Measurements from ENCODE around the gene HECW1.

Gene HECW1

DNA sequence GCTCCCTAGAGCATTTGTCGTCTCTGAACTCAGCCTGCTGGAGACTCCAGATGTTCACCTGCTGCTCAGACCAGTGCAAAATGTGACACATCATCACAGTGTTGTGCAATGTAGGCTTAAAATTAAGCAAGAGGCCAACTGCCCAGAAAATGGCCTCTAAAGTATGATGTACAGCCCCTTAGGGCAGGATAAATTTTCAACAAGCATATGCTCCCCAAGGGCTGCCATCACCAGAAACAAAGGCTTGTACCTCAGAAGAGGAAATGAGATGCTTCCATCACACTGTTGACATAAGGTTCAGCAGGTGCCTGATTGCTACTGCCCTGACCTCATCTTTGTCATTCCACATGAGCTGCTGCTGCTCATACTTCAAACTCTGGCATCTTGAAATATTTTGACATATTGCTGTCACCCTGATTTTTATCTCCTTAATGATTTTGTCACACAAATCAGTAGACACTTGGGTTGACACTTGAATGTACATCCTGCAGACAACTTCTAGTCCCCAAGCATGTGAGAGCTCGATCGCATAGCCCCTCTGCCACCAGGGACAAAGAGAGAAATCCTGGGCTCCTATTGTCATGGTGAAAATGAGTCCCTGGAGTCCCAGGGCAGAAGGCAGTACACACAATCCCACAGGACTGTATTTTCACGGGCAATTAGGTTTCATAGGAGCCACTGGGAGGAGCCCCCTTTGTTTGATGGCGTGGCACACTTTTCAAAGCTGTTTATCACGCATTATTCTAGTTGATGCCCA lies 250.8 kb downstream of the HECW1 start:
- no peak for DNase-seq (ENCODE audit: low read depth in 2 of 2)

GRCh38 chr7:43364391-43364790 lies 251.9 kb downstream of the HECW1 start:
- no peak for DNase-seq (ENCODE audit: low read depth in 2 of 2)

DNA sequence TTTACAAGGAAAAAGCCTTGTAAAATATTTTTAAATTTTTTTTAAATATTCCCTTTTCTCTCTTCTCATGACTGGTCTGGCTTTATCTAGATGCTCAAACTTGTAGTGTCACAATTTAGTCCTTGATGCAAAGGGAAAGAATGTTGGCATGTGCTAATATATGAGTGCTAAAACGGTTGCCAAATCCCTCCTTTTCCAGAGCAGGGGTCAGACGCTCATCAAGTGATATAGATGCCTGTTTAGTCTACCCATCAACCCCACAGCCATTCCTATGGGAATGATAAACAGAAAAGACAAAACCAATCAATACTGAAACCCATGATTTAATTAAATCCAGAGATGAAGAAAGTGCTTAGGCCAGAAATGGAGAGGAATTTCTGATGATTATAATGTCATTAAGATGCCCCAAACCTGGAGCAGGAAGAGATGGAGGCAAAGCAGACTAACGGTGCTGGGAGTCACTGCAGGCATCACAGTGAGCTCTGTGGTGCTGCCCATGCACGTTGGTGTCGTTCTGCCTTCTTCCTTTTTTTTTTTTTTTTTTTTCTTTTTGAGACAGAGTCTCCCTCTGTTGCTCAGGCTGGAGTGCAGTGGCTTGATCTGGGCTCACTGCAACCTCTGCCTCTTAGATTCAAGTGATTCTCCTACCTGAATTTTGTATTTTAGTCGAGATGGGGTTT lies 260.4 kb downstream of the HECW1 start:
- peak; percentile 19 to 28 for DNase-seq (ENCODE audit: low read depth in 2 of 2)

GRCh38 chr7:43377196-43377960 lies 264.9 kb downstream of the HECW1 start:
- no peak for DNase-seq (ENCODE audit: low read depth in 2 of 2)

- DNase-seq (ENCODE audit: low read depth in 2 of 2): no peak
These were observed 266.8 kb downstream of the HECW1 start for GRCh38 chr7:43379210-43379609.

- no peak for DNase-seq (ENCODE audit: low read depth in 2 of 2)
These were observed 272.3 kb downstream of the HECW1 start for GRCh38 chr7:43384616-43385308.

DNA sequence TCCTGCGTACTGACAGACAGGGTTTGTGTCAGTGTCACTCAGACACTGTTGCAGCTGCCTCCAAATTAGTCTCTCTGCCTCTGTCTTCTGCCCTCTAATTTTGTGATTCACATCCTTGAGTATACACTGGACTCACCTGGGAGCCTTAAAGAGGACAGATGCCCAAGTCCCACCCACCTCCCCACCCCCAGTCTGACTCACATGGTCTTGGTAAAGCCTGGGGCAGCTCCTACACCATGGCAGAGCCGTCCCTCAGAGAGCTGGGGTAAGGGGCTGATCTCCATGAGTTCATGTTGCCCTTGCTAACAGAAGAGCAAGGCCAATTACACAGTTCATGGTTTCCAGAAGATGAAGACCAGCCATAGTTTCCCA lies 272.8 kb downstream of the HECW1 start:
- DNase-seq (ENCODE audit: low read depth in 2 of 2): no peak

DNA sequence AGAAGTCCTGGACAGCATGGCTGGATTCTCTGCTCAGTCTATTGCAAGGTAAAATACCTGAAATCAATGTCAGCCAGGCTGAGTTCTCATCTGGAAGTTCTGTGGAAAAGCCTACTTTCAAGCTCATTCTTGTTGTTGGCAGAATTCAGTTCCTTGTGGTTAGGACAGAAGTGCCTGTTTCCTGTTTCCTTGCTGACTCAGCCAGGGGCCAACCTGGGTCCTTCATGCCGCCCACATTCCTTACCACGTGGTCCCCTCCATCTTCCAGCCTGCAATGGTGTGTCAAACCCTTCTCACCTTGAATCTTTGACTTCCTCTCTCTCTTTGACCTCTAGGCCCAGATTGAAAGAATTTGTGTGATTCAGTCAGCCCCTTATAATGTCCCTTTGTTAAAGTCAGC lies 273.4 kb downstream of the HECW1 start:
- no peak for DNase-seq (ENCODE audit: low read depth in 2 of 2)

DNA sequence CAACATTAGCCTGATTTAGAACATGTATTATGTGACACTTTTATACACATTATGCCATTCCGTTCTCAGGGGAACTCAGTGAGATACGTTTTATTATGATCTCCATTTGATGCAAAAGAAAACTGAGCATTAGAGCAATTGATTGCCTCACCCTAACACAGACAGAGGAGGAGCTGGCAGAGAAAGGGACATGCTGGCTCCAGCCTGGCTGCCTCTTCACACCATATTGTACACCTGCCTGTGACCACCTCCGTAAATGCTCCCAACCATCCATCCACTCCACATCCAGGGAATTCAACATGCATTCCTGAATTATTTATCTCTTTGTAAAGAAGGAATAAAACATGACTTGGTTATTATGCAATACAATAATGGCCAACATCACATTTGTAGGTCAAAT lies 275.5 kb downstream of the HECW1 start:
- no peak for DNase-seq (ENCODE audit: low read depth in 2 of 2)

DNA sequence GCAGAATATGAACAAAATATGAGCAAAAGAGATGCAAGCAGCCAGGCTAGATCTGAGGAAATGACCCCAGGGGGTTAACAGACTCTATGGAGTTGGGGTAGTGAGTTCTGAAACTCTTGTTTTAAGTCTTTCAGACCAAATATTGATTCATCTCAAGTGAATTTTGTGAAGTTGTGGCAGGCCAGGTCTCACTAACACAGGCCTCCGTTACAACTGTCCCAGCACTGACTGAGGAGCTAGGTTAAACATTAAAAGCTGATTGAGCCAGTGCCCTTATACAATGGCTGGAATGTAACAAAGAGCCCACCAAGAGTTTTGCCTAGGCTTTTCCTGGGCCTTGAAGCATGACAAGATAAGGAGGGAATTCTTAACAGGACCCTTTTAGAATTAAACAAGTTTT lies 278.1 kb downstream of the HECW1 start:
- no peak for DNase-seq (ENCODE audit: low read depth in 2 of 2)

GRCh38 chr7:43391518-43391917 lies 279.1 kb downstream of the HECW1 start:
- no peak for DNase-seq (ENCODE audit: low read depth in 2 of 2)

DNA sequence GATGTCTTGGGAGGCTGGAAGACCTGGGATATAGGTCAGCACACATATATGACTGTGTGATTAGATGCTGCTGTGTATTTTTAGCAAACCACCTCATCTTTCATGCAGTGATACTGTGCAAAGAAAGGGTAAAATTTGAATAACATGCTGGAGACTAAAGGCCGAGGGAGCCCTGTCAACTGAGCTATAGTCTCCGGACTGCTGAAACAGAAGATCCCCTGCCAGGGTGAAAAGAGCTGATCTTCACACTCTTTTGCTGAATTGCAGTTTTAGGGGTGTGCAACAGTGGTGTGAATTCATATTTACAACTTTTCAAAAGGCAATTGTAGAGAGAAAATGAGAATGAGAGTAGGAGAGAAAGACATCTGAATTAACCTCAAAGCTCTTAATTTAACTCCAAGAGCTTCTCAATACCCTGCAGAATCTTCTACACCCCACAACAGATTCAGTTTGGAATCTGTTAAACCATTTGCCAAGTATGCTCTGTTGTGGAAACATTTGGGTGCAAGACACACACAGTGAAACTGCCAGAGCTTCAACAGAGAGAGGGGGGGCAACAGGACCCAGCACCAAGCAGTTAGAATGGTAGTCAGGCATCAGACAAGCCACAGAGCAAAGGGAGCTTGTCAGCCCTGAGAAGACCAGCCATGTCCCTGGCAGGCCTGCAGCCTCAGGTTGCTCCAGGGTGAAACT lies 280.3 kb downstream of the HECW1 start:
- DNase-seq (ENCODE audit: low read depth in 2 of 2): no peak

- DNase-seq (ENCODE audit: low read depth in 2 of 2): no peak
These were observed 282.1 kb downstream of the HECW1 start for GRCh38 chr7:43394441-43395130.

DNA sequence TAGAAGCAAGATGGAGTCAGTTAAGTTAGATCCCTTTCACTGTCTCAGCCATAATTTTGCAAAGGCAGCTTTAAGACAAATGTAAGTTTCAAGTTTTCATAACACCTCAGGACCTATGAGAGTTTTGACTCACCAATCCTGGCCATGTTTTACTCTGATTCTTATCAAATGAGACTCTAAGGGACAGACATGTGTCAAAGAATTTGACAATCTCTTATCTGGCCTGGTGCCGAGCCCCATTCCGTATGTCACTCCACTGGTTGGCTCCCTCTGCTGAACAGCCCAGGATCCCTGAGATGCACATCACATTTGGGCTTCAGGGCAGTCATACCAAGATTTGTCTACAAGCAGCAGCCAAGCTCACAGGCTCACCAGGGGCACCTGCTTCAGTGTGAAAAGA lies 282.9 kb downstream of the HECW1 start:
- no peak for DNase-seq (ENCODE audit: low read depth in 2 of 2)

DNA sequence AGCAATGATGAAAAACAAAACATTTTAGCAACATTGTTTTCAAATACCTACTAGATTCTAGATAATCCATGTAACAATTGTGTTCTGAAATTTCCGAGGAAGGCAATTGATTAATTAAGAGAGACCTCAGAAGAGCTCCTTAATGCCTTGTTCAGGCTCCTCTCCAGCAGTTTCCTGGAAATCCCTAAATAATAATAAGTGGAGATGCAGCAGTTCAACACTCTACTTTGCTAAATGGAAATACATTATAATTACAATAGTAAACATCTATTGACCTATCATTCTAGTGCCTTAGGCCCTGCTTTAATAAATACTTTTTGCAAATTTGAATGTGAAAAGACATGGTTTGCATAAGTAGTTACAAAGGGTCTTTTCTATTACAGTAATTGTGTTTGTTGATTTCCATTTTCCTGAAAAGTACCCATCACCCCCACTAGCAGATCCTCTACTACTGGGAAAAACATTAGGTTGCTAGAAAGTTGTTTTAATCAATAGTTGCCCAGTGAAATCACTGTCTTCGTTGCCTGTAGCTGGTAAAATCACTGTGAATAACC lies 283.8 kb downstream of the HECW1 start:
- no peak for DNase-seq (ENCODE audit: low read depth in 2 of 2)

DNA sequence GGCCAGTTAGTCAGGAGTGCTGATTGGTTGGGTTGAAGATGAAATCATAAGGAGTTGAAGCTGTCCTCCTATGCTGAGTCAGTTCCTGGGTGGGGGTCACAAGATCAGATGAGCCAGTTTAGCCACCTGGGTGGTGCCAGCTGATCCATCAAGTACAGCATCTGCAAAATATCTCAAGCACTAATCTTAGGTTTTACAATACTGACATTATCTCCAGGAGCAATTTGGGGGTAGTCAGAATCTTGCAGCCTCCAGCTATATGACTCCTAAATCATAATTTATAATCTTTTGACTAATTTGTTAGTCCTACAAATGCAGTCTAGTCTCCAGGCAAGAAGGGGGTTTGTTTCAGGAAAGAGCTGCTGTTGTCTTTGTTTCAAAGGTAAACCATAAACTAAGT lies 286.4 kb downstream of the HECW1 start:
- no peak for DNase-seq (ENCODE audit: low read depth in 2 of 2)

DNA sequence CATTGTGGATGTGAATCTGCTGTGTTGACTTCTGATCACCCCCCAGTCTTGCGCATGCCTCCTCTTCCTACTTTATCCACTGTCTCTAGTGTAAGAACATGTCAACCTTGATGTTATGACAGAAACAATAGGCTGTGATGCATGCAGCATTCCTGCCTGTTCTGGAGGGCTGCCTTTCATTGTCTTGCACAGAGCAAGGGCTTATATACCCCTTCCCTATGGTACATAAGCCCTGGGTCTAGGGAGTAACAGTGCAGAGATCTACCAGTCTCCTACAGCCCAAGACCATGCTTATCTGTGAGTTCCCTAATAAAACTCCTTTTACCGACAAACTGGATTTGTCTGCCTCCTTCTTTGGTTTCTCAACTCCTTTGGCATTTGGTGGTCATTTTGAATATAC lies 293.5 kb downstream of the HECW1 start:
- DNase-seq (ENCODE audit: low read depth in 2 of 2): no peak

DNA sequence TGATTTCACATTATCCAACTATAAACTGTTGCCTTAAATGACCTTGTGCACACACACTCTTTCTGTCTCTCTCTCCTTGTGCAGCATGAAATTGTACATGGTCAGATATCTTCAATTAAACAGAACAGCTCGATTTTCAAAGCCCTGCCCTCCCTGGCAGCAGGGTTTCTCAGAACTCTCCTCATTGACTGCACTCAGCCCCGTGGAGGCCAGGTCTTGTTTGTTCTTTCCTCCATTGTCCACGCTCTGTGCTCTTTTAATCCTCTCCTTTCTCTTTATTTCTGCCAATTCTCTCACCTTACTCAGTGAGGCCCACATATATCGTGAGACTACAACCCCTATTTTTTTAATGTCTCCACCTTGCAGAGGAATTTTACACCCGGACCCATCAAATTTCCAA lies 294.5 kb downstream of the HECW1 start:
- DNase-seq (ENCODE audit: low read depth in 2 of 2): no peak

- no peak for DNase-seq (ENCODE audit: low read depth in 2 of 2)
These were observed 296.5 kb downstream of the HECW1 start for GRCh38 chr7:43408981-43409380.

DNA sequence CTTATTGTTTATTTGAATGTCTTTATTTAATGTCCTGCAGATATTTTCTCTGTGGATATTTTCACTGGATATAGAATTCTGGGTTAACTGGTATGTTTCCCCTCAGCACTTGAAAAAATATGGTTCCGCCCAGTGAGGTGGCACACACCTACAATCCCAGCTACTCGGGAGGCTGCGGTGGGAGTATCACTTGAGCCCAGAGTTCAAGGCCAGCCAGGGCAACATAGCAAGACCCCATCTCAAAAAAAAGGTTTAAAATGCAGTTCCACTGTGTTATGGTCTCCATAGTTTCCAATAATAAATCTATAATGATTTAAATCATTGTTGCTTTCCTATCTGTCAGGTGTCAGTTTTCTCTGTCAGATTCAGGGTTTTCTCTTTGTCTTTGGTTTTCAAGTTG lies 305.0 kb downstream of the HECW1 start:
- no peak for DNase-seq (ENCODE audit: low read depth in 2 of 2)

DNA sequence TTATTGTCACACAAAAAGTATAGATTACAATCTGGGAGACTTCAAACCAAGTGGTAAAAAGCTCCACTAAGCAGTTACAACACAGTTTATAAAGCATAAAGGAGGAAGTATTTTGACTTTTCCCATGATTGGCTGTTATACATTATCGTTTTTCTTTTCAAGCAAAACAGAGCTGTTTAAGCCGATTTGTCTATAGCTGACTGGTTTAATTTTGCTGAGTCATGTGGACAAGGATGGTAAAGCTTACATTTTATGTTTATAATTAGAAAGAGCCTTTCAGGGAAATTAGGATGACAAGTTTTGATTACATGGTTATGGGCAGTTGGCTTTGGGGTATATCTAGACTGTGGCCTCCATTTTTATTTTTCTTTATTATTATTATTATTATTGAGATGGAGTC lies 318.0 kb downstream of the HECW1 start:
- DNase-seq (ENCODE audit: low read depth in 2 of 2): no peak

Measured in fibroblast of skin of left biceps (primary cell).